Transverse colon (tissue), 3 donors: ENCODE results near the gene CHD2.

ENCODE experiments used
- CTCF ChIP-seq, 5 experiments: fragments of 200-600 bp in 3 of 5; fragments of 450-650 bp in 2 of 5; sonication (generic) in 3 of 5; IDR thresholded peaks; 1 replicate in 2 of 5; 2 replicates in 3 of 5; pipeline ENCODE4 v1.5.1; 2016 to 2017; ENCODE audit warnings: antibody characterized with exemption in 5 of 5, inconsistent platforms in 3 of 5, mild to moderate bottlenecking in 2 of 5, moderate library complexity in 1 of 5
- EP300 ChIP-seq: sonication (generic); formaldehyde crosslinking; IDR thresholded peaks from one replicate; pipeline ENCODE4 v1.6.1; 2017; ENCODE audit warnings: antibody characterized with exemption, low read depth
- POLR2A ChIP-seq: fragments of 450-650 bp; IDR thresholded peaks from one replicate; pipeline ENCODE4 v1.6.1; 2016; ENCODE audit warnings: antibody characterized with exemption, mild to moderate bottlenecking, moderate library complexity

- TF ChIP-seq POLR2A (no peak), CTCF (IDR thresholded peaks at IDR 0.05) (no peak), EP300 (no peak)
Observed at GRCh38 chr15:93019971-93020370, 119.8 kb downstream of the CHD2 start.
